Liver (tissue), 9 donors: Measurements from ENCODE around the gene TCF7L1. TPM values are rescaled to one million over a fixed set of nuclear protein-coding genes. Genes with fewer than 3 reads are reported as not detected.
"Not testable (repeated sequence)": the region's sequence is repeated elsewhere in the genome, so short reads cannot be mapped to it uniquely, and the experiment has no call there.

Experiments
- DNase-seq: peaks from one replicate; pipeline ENCODE4 v3.0.0-alpha.2; 2017; ENCODE audit warnings: low spot score
- H3K27ac ChIP-seq, 2 donors: one replicate each; pipeline ENCODE4 v1.7.0; 2013; ENCODE audit warnings: inconsistent platforms in 2 of 2, low read length in 2 of 2, control low read depth in 1 of 2, low read depth in 1 of 2, mild to moderate bottlenecking in 1 of 2
- H3K27me3 ChIP-seq, 4 donors: one replicate each; pipeline versions ENCODE4 v1.6.1 to v1.7.0; 2013; ENCODE audit warnings: low read length in 3 of 4, inconsistent platforms in 1 of 4, mild to moderate bottlenecking in 1 of 4, moderate library complexity in 1 of 4; ENCODE audit not compliant: control insufficient read depth in 4 of 4, insufficient read depth in 4 of 4
- H3K36me3 ChIP-seq, 4 donors: one replicate each; pipeline versions ENCODE4 v1.6.1 to v1.7.0; 2013; ENCODE audit warnings: low read length in 3 of 4, mild to moderate bottlenecking in 3 of 4, low read depth in 1 of 4, moderate library complexity in 1 of 4; ENCODE audit not compliant: control insufficient read depth in 4 of 4, insufficient read depth in 3 of 4
- H3K4me1 ChIP-seq, 4 donors: one replicate each; pipeline versions ENCODE4 v1.6.1 to v1.7.0; 2013; ENCODE audit warnings: low read length in 3 of 4, mild to moderate bottlenecking in 3 of 4, moderate library complexity in 1 of 4; ENCODE audit not compliant: control insufficient read depth in 4 of 4, insufficient read depth in 4 of 4
- H3K4me3 ChIP-seq, 3 donors: one replicate each; pipeline versions ENCODE4 v1.6.1 to v1.7.0; 2013; ENCODE audit warnings: low read length in 3 of 3, control low read depth in 1 of 3, low read depth in 1 of 3, mild to moderate bottlenecking in 1 of 3
- H3K9ac ChIP-seq, 2 donors: one replicate each; pipeline ENCODE4 v1.7.0; 2013; ENCODE audit warnings: low read length in 2 of 2, mild to moderate bottlenecking in 2 of 2, moderate library complexity in 2 of 2, control low read depth in 1 of 2, low read depth in 1 of 2
- H3K9me3 ChIP-seq, 4 donors: one replicate each; pipeline versions ENCODE4 v1.6.1 to v1.7.0; 2013; ENCODE audit warnings: low read length in 3 of 4; ENCODE audit not compliant: control insufficient read depth in 4 of 4
- EGR1 ChIP-seq, 2 donors: IDR thresholded peaks; 2 replicates each; pipeline ENCODE4 v1.6.1; 2016 to 2018; ENCODE audit warnings: antibody characterized with exemption in 2 of 2, low read depth in 2 of 2
- FOXA1 ChIP-seq: IDR thresholded peaks from 2 replicates; pipeline ENCODE4 v1.6.1; 2016; ENCODE audit warnings: antibody characterized with exemption
- FOXA2 ChIP-seq: IDR thresholded peaks from 2 replicates; pipeline ENCODE4 v1.6.1; 2016; ENCODE audit warnings: antibody characterized with exemption
- GABPA ChIP-seq, 2 donors: IDR thresholded peaks in 1 of 2; conservative IDR thresholded peaks in 1 of 2; 2 replicates each; pipeline ENCODE4 v1.6.1; 2016; ENCODE audit warnings: antibody characterized with exemption in 2 of 2, mild to moderate bottlenecking in 1 of 2, moderate library complexity in 1 of 2
- HNF4A ChIP-seq, 2 donors: conservative IDR thresholded peaks; 2 replicates each; pipeline ENCODE4 v1.6.1; 2016; ENCODE audit warnings: antibody characterized with exemption in 2 of 2, mild to moderate bottlenecking in 2 of 2
- HNF4G ChIP-seq: IDR thresholded peaks from 2 replicates; pipeline ENCODE4 v1.6.1; 2016; ENCODE audit warnings: antibody characterized with exemption
- JUND ChIP-seq, 2 donors: IDR thresholded peaks; 2 replicates each; pipeline ENCODE4 v1.6.1; 2016; ENCODE audit warnings: antibody characterized with exemption in 2 of 2
- NR2F2 ChIP-seq: IDR thresholded peaks from 2 replicates; pipeline ENCODE4 v1.6.1; 2016; ENCODE audit warnings: antibody characterized with exemption
- RAD21 ChIP-seq, 2 donors: IDR thresholded peaks; 2 replicates each; pipeline ENCODE4 v1.6.1; 2016; ENCODE audit warnings: antibody characterized with exemption in 2 of 2, mild to moderate bottlenecking in 2 of 2
- RXRA ChIP-seq, 2 donors: IDR thresholded peaks; 2 replicates each; pipeline ENCODE4 v1.6.1; 2017 to 2018; ENCODE audit warnings: antibody characterized with exemption in 2 of 2, mild to moderate bottlenecking in 1 of 2
- SP1 ChIP-seq: IDR thresholded peaks from 2 replicates; pipeline ENCODE4 v1.6.1; 2018; ENCODE audit warnings: antibody characterized with exemption, mild to moderate bottlenecking
- TAF1 ChIP-seq: conservative IDR thresholded peaks from 2 replicates; pipeline ENCODE4 v1.6.1; 2016; ENCODE audit warnings: antibody characterized with exemption, mild to moderate bottlenecking
- YY1 ChIP-seq: IDR thresholded peaks from 2 replicates; pipeline ENCODE4 v1.6.1; 2016; ENCODE audit warnings: antibody characterized with exemption, mild to moderate bottlenecking
- WGBS: extraction: QIAGEN DNeasy Blood & Tissue Kit; methylation state at CpG from one replicate; pipeline ENCODE4 v1.1.7; 2013; 5-methylcytosine and 5-hydroxymethylcytosine counted together
- polyA plus RNA-seq, 2 donors: library from polyadenylated mRNA; stranded (reverse) in 1 of 2; unstranded in 1 of 2; fragments of 200-250 nt in 1 of 2; fragments of >200 nt in 1 of 2; fragmentation: Nextera tagmentation in 1 of 2; extraction: Ambion mirVana in 1 of 2; gene quantifications; one replicate each; pipeline versions ENCODE4 v1.2.1 to v1.2.3, GENCODE V29; 2013 to 2015
- total RNA-seq, 2 donors: library from RNA; depleted of rRNA; stranded (reverse); fragments of >200 nt; gene quantifications; one replicate each; pipeline ENCODE4 v1.2.3, GENCODE V29; 2014
- TF ChIP-seq, protein P1 (sequence below): IDR thresholded peaks from 2 replicates; pipeline ENCODE4 v1.6.1; 2016; ENCODE audit warnings: antibody characterized with exemption
- TF ChIP-seq, protein P2 (sequence below): IDR thresholded peaks from 2 replicates; pipeline ENCODE4 v1.6.1; 2016; ENCODE audit warnings: antibody characterized with exemption, mild to moderate bottlenecking
- TF ChIP-seq, protein P3 (sequence below): IDR thresholded peaks from 2 replicates; pipeline ENCODE4 v1.6.1; 2016; ENCODE audit warnings: antibody characterized with exemption
- TF ChIP-seq, protein P4 (sequence below): fragments of 150-350 bp; IDR thresholded peaks from 2 replicates; pipeline ENCODE4 v1.5.1; 2017; ENCODE audit warnings: improper control_type of control experiment, low read depth, low read length; ENCODE audit not compliant: missing input control
- TF ChIP-seq, protein P5 (sequence below): IDR thresholded peaks from 2 replicates; pipeline ENCODE4 v1.6.1; 2016; ENCODE audit warnings: antibody characterized with exemption
- donor health status: healthy.
- donor health status: healthy.
- donor health status: healthy.
- donor health status: healthy.
- donor health status: healthy.

Gene TCF7L1
- total and polyA plus RNA-seq, 4 donors = 1.6 to 6.0 (median 4.8) TPM

DNA sequence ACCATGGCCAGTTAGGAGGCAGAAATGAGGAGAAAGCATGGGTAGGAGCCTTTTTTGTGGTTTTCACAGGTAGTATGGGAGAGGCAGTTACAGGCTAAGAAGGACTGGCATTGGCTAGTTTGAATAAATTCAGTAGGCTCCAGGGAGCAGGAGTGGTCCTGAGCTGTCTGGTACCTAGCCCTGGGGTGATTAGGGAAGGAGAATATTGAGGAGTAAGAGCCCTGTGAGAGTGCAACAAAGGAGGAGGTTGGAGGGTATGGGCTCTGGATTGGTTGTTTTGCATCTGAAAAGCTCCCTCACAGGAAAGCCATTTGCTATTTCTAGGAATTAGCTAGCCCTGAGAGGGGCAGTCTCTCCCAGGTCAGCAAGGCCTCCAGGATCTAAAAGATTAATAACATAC lies 13.3 kb upstream of the TCF7L1 start:
- H3K4me1 ChIP-seq = peaks cover 0 to 19% (median 11%) of the 10 kb centered on the region in 4 donors
- H3K9ac ChIP-seq = no peak overlapping the region
- H3K27me3 ChIP-seq = no peaks in the 10 kb centered on the region
- no peak for DNase-seq
- H3K4me3 ChIP-seq = no peak overlapping the region
- H3K27ac ChIP-seq = no peak overlapping the region
- no peak for TF ChIP-seq HNF4A (conservative IDR thresholded peaks at IDR 0.05)
- no peak for TF ChIP-seq EGR1 (IDR thresholded peaks at IDR 0.05; ENCODE audit: low read depth in 2 of 2)
- TF ChIP-seq JUND (IDR thresholded peaks at IDR 0.05) = no peak
- TF ChIP-seq, protein P1, sequence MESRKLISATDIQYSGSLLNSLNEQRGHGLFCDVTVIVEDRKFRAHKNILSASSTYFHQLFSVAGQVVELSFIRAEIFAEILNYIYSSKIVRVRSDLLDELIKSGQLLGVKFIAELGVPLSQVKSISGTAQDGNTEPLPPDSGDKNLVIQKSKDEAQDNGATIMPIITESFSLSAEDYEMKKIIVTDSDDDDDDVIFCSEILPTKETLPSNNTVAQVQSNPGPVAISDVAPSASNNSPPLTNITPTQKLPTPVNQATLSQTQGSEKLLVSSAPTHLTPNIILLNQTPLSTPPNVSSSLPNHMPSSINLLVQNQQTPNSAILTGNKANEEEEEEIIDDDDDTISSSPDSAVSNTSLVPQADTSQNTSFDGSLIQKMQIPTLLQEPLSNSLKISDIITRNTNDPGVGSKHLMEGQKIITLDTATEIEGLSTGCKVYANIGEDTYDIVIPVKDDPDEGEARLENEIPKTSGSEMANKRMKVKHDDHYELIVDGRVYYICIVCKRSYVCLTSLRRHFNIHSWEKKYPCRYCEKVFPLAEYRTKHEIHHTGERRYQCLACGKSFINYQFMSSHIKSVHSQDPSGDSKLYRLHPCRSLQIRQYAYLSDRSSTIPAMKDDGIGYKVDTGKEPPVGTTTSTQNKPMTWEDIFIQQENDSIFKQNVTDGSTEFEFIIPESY = no peak
- no peak for TF ChIP-seq HNF4G
- no peak for TF ChIP-seq FOXA1
- no peaks in the 10 kb centered on the region for H3K9me3 ChIP-seq
- H3K36me3 ChIP-seq = no peaks in the 10 kb centered on the region

DNA sequence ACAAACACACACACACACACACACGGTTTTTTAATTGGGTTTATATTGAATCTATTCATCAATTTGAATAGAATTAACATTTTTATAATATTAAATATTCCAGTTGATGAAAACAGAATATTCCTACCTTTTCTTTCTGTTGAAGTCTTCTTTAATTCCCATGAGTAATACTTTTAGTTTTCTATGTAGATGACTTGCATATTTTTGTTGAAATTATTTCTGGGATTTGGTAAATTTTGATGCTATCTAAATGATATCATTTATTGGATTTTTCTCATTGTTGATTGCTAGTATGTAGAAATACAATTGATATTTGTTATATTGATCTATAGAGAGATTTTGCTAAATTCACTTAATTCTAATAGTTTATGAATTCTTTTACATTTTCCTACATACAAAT lies 12.8 kb upstream of the TCF7L1 start:
- H3K9ac ChIP-seq = no peak overlapping the region
- H3K36me3 ChIP-seq = no peaks in the 10 kb centered on the region
- DNase-seq = no peak
- H3K4me3 ChIP-seq = no peak overlapping the region
- TF ChIP-seq HNF4G (no peak), RAD21 (IDR thresholded peaks at IDR 0.05) (no peak), NR2F2 (no peak), SP1 (no peak), FOXA1 (no peak), TAF1 (no peak), RXRA (IDR thresholded peaks at IDR 0.05) (no peak), EGR1 (IDR thresholded peaks at IDR 0.05; ENCODE audit: low read depth in 2 of 2) (no peak), GABPA (IDR thresholded peaks at IDR 0.05 in 1 of 2, conservative IDR thresholded peaks at IDR 0.05 in 1 of 2) (no peak), YY1 (no peak), FOXA2 (no peak), JUND (IDR thresholded peaks at IDR 0.05) (no peak), HNF4A (conservative IDR thresholded peaks at IDR 0.05) (no peak)
- TF ChIP-seq, protein P1 = no peak
- TF ChIP-seq, protein P2, sequence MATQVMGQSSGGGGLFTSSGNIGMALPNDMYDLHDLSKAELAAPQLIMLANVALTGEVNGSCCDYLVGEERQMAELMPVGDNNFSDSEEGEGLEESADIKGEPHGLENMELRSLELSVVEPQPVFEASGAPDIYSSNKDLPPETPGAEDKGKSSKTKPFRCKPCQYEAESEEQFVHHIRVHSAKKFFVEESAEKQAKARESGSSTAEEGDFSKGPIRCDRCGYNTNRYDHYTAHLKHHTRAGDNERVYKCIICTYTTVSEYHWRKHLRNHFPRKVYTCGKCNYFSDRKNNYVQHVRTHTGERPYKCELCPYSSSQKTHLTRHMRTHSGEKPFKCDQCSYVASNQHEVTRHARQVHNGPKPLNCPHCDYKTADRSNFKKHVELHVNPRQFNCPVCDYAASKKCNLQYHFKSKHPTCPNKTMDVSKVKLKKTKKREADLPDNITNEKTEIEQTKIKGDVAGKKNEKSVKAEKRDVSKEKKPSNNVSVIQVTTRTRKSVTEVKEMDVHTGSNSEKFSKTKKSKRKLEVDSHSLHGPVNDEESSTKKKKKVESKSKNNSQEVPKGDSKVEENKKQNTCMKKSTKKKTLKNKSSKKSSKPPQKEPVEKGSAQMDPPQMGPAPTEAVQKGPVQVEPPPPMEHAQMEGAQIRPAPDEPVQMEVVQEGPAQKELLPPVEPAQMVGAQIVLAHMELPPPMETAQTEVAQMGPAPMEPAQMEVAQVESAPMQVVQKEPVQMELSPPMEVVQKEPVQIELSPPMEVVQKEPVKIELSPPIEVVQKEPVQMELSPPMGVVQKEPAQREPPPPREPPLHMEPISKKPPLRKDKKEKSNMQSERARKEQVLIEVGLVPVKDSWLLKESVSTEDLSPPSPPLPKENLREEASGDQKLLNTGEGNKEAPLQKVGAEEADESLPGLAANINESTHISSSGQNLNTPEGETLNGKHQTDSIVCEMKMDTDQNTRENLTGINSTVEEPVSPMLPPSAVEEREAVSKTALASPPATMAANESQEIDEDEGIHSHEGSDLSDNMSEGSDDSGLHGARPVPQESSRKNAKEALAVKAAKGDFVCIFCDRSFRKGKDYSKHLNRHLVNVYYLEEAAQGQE = no peak
- TF ChIP-seq, protein P3, sequence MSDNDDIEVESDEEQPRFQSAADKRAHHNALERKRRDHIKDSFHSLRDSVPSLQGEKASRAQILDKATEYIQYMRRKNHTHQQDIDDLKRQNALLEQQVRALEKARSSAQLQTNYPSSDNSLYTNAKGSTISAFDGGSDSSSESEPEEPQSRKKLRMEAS = no peak
- TF ChIP-seq, protein P4, sequence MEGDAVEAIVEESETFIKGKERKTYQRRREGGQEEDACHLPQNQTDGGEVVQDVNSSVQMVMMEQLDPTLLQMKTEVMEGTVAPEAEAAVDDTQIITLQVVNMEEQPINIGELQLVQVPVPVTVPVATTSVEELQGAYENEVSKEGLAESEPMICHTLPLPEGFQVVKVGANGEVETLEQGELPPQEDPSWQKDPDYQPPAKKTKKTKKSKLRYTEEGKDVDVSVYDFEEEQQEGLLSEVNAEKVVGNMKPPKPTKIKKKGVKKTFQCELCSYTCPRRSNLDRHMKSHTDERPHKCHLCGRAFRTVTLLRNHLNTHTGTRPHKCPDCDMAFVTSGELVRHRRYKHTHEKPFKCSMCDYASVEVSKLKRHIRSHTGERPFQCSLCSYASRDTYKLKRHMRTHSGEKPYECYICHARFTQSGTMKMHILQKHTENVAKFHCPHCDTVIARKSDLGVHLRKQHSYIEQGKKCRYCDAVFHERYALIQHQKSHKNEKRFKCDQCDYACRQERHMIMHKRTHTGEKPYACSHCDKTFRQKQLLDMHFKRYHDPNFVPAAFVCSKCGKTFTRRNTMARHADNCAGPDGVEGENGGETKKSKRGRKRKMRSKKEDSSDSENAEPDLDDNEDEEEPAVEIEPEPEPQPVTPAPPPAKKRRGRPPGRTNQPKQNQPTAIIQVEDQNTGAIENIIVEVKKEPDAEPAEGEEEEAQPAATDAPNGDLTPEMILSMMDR = no peak
- TF ChIP-seq, protein P5, sequence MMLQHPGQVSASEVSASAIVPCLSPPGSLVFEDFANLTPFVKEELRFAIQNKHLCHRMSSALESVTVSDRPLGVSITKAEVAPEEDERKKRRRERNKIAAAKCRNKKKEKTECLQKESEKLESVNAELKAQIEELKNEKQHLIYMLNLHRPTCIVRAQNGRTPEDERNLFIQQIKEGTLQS = no peak
- 72% methylated on average over 1 of the region's 1 CpG for WGBS
- no peaks in the 10 kb centered on the region for H3K9me3 ChIP-seq
- H3K27me3 ChIP-seq = no peaks in the 10 kb centered on the region
- no peak overlapping the region for H3K27ac ChIP-seq
- H3K4me1 ChIP-seq = peaks cover 0 to 16% (median 10%) of the 10 kb centered on the region in 4 donors

DNA sequence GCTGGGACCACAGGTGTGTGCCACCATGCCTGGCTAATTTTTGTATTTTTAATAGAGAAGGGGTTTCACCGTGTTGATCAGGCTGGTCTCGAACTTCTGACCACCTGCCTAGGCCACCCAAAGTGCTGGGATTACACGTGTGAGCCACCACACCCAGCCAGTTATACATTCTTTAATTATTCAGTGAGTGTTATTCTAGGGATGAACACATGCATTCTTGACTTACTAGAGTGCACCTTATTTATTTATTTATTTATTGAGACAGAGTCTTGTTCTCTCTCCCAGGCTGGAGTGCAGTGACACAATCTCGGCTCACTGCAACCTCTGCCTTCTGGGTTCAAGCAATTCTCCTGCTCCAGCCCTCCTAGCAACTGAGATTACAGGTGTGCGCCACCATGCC lies 6.7 kb upstream of the TCF7L1 start:
- not testable (repeated sequence) for DNase-seq, H3K4me1 ChIP-seq, H3K9ac ChIP-seq, H3K9me3 ChIP-seq, H3K36me3 ChIP-seq, H3K4me3 ChIP-seq, H3K27me3 ChIP-seq, H3K27ac ChIP-seq
- 92% methylated on average over 5 of the region's 5 CpGs for WGBS
